Neutrophil (primary cell): Measurements from ENCODE around the gene TOPBP1.
"Not testable (repeated sequence)": the region's sequence is repeated elsewhere in the genome, so short reads cannot be mapped to it uniquely, and the experiment has no call there.

Source experiments
- H3K27ac ChIP-seq: fragments of 200-600 bp; sonication (generic); 2 replicates; pipeline ENCODE4 v1.5.1; 2016; ENCODE audit warnings: mild to moderate bottlenecking, moderate library complexity
- H3K27me3 ChIP-seq: fragments of 200-600 bp; sonication (generic); 2 replicates; pipeline ENCODE4 v1.6.0; 2016; ENCODE audit warnings: mild to moderate bottlenecking
- H3K36me3 ChIP-seq: fragments of 200-600 bp; sonication (generic); 2 replicates; pipeline ENCODE4 v1.5.1; 2017
- H3K4me1 ChIP-seq, 2 experiments: fragments of 200-600 bp in 1 of 2; sonication (generic) in 1 of 2; 1 replicate in 1 of 2; 2 replicates in 1 of 2; pipeline versions ENCODE4 v1.5.1 to v1.6.1; 2013 to 2016; ENCODE audit warnings: low read depth in 1 of 2, low read length in 1 of 2, mild to moderate bottlenecking in 1 of 2, moderate library complexity in 1 of 2; ENCODE audit not compliant: control insufficient read depth in 1 of 2, insufficient read depth in 1 of 2
- H3K4me3 ChIP-seq, 2 experiments: fragments of 200-600 bp in 1 of 2; sonication (generic) in 1 of 2; 1 replicate in 1 of 2; 2 replicates in 1 of 2; pipeline ENCODE4 v1.5.1; 2013 to 2016; ENCODE audit warnings: low read depth in 1 of 2, low read length in 1 of 2, mild to moderate bottlenecking in 1 of 2, moderate library complexity in 1 of 2
- H3K9me3 ChIP-seq: fragments of 200-600 bp; sonication (generic); 2 replicates; pipeline ENCODE4 v1.5.1; 2016
- TF ChIP-seq, protein P1 (sequence below): fragments of 200-600 bp; sonication (generic); IDR thresholded peaks from 2 replicates; pipeline ENCODE4 v1.5.1; 2016; ENCODE audit warnings: antibody characterized with exemption

TOPBP1 gene

GRCh38 chr3:133563816-133564215, 97.9 kb downstream of the TOPBP1 start:
- Histone ChIP-seq H3K4me3 (no peak overlapping the region), H3K27ac (no peak overlapping the region), H3K36me3 (no peaks in the 10 kb centered on the region), H3K9me3 (no peaks in the 10 kb centered on the region), H3K4me1 (no peaks in the 10 kb centered on the region), H3K27me3 (no peaks in the 10 kb centered on the region)
- TF ChIP-seq, protein P1, sequence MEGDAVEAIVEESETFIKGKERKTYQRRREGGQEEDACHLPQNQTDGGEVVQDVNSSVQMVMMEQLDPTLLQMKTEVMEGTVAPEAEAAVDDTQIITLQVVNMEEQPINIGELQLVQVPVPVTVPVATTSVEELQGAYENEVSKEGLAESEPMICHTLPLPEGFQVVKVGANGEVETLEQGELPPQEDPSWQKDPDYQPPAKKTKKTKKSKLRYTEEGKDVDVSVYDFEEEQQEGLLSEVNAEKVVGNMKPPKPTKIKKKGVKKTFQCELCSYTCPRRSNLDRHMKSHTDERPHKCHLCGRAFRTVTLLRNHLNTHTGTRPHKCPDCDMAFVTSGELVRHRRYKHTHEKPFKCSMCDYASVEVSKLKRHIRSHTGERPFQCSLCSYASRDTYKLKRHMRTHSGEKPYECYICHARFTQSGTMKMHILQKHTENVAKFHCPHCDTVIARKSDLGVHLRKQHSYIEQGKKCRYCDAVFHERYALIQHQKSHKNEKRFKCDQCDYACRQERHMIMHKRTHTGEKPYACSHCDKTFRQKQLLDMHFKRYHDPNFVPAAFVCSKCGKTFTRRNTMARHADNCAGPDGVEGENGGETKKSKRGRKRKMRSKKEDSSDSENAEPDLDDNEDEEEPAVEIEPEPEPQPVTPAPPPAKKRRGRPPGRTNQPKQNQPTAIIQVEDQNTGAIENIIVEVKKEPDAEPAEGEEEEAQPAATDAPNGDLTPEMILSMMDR = no peak

DNA sequence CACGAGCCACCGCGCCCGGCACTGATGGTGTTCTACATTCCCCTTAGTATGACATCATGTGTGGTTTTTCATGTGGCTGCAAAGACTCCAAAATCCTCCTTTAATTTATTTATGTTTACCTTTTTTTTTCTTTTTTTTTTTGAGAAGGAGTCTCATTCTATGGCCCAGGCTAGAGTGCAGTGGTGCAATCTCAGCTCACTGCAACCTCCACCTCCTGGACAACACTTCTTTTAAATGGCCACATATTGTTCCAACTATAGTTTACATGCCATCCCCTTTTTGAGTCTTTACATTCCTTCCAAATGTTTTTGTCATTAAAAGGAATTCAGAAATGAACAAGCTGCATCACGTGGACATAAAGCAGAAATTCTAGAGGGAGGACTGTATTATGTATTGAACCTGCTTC, 98.6 kb downstream of the TOPBP1 start:
- TF ChIP-seq, protein P1 = no peak
- Histone ChIP-seq H3K36me3 (no peaks in the 10 kb centered on the region), H3K4me1 (no peaks in the 10 kb centered on the region), H3K9me3 (no peaks in the 10 kb centered on the region), H3K27me3 (no peaks in the 10 kb centered on the region), H3K27ac (no peak overlapping the region), H3K4me3 (no peak overlapping the region)

DNA sequence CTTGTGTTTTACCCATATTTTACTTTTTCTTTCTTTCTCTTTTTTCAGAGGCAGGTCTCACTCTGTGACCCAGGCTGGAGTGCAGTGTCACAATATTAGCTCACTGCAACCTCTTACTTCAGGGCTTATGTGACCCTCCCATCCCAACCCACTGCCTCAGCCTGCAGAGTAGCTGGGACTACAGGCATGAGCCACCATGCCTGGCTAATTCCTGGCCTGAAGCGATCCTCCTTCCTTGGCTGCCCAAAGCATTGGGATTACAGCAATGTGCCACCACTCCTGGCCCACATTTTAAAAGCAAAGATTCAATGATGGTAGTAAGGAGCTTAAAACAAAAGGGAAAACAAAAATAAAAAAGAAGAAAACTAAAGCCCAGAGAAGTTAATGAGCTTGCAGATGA, 99.4 kb downstream of the TOPBP1 start:
- TF ChIP-seq, protein P1 = no peak
- Histone ChIP-seq H3K9me3 (no peaks in the 10 kb centered on the region), H3K27ac (no peak overlapping the region), H3K4me1 (no peaks in the 10 kb centered on the region), H3K27me3 (no peaks in the 10 kb centered on the region), H3K36me3 (no peaks in the 10 kb centered on the region), H3K4me3 (no peak overlapping the region)

- H3K9me3 ChIP-seq = no peaks in the 10 kb centered on the region
- no peaks in the 10 kb centered on the region for H3K27me3 ChIP-seq
- H3K4me3 ChIP-seq = no peak overlapping the region
- H3K36me3 ChIP-seq = no peaks in the 10 kb centered on the region
- no peak overlapping the region for H3K27ac ChIP-seq
- TF ChIP-seq, protein P1 = no peak
- H3K4me1 ChIP-seq = no peaks in the 10 kb centered on the region
Observed at GRCh38 chr3:133561679-133562078, 100.1 kb downstream of the TOPBP1 start.

DNA sequence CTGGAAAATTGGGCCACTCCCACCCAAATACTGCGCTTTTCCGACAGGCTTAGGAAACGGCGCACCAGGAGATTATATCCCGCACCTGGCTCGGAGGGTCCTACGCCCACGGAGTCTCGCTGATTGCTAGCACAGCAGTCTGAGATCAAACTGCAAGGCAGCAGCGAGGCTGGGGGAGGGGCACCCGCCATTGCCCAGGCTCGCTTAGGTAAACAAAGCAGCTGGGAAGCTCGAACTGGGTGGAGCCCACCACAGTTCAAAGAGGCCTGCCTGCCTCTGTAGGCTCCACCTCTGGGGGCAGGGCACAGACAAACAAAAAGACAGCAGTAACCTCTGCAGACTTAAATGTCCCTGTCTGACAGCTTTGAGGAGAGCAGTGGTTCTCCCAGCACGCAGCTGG, 110.2 kb downstream of the TOPBP1 start:
- not testable (repeated sequence) for H3K9me3 ChIP-seq, H3K36me3 ChIP-seq, H3K4me1 ChIP-seq, H3K27me3 ChIP-seq, H3K4me3 ChIP-seq, H3K27ac ChIP-seq
